ENCODE data around the gene GPC6. TPM values are rescaled to one million over a fixed set of nuclear protein-coding genes. Genes with fewer than 3 reads are reported as not detected.

The GPC6 gene
- total RNA-seq, 1 donor, result 77.8 TPM

DNA sequence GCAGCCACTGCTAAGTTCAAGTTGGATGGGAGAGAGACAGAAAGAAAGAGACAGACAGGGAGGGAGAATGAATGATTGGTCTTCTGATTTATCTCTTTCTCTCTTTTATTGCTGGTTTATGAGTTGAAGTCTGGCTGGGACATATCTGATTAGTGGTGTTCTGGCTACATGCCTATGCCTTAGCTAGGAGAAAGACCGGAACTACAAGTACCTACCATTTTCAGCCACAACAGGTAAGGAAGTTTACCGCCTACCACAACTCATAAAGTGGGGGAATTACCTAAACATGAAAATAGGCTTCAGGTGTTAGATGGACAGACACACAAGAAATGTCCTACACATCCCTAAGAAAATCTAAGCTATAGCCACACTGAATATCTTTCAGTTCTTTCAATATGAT lies 36.6 kb upstream of the GPC6 start:
- no peak for DNase-seq (ENCODE audit: insufficient read length, low spot score, missing footprints)
- H4K20me1 ChIP-seq (ENCODE audit: insufficient read depth, low read length), result no peaks in the 10 kb centered on the region
- H3K9me3 ChIP-seq (ENCODE audit: low read depth, low read length), result no peaks in the 10 kb centered on the region
- peaks cover 3% of the 10 kb centered on the region for H3K27me3 ChIP-seq (ENCODE audit: insufficient read depth, low read length)
- no peak overlapping the region for H3K4me2 ChIP-seq (ENCODE audit: insufficient read depth, low read length)
- no peaks in the 10 kb centered on the region for H3K79me2 ChIP-seq (ENCODE audit: insufficient read depth, low read length)
- no peaks in the 10 kb centered on the region for H3K4me1 ChIP-seq (ENCODE audit: insufficient read depth, low read length)
- no peak overlapping the region for H2AFZ ChIP-seq (ENCODE audit: low read length)
- TF ChIP-seq, protein P1, sequence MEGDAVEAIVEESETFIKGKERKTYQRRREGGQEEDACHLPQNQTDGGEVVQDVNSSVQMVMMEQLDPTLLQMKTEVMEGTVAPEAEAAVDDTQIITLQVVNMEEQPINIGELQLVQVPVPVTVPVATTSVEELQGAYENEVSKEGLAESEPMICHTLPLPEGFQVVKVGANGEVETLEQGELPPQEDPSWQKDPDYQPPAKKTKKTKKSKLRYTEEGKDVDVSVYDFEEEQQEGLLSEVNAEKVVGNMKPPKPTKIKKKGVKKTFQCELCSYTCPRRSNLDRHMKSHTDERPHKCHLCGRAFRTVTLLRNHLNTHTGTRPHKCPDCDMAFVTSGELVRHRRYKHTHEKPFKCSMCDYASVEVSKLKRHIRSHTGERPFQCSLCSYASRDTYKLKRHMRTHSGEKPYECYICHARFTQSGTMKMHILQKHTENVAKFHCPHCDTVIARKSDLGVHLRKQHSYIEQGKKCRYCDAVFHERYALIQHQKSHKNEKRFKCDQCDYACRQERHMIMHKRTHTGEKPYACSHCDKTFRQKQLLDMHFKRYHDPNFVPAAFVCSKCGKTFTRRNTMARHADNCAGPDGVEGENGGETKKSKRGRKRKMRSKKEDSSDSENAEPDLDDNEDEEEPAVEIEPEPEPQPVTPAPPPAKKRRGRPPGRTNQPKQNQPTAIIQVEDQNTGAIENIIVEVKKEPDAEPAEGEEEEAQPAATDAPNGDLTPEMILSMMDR (IDR thresholded peaks at IDR 0.05; ENCODE audit: extremely low read depth, low read depth, low read length), result no peak
- H3K27ac ChIP-seq (ENCODE audit: low read depth, low read length), result no peak overlapping the region
- H3K4me3 ChIP-seq (ENCODE audit: insufficient read depth, low read length), result no peak overlapping the region
- H3K36me3 ChIP-seq (ENCODE audit: insufficient read depth, low read length), result no peaks in the 10 kb centered on the region

GRCh38 chr13:93193682-93194081 lies 32.9 kb upstream of the GPC6 start:
- Histone ChIP-seq H3K27me3 (ENCODE audit: insufficient read depth, low read length) (no peaks in the 10 kb centered on the region), H4K20me1 (ENCODE audit: insufficient read depth, low read length) (no peaks in the 10 kb centered on the region), H3K4me1 (ENCODE audit: insufficient read depth, low read length) (no peaks in the 10 kb centered on the region), H3K4me2 (ENCODE audit: insufficient read depth, low read length) (no peak overlapping the region), H3K4me3 (ENCODE audit: insufficient read depth, low read length) (no peak overlapping the region), H3K36me3 (ENCODE audit: insufficient read depth, low read length) (no peaks in the 10 kb centered on the region), H3K9me3 (ENCODE audit: low read depth, low read length) (no peaks in the 10 kb centered on the region), H3K27ac (ENCODE audit: low read depth, low read length) (no peak overlapping the region), H2AFZ (ENCODE audit: low read length) (no peak overlapping the region), H3K79me2 (ENCODE audit: insufficient read depth, low read length) (no peaks in the 10 kb centered on the region)
- TF ChIP-seq, protein P1 (IDR thresholded peaks at IDR 0.05; ENCODE audit: extremely low read depth, low read depth, low read length), result no peak
- DNase-seq (ENCODE audit: insufficient read length, low spot score, missing footprints), result no peak

DNA sequence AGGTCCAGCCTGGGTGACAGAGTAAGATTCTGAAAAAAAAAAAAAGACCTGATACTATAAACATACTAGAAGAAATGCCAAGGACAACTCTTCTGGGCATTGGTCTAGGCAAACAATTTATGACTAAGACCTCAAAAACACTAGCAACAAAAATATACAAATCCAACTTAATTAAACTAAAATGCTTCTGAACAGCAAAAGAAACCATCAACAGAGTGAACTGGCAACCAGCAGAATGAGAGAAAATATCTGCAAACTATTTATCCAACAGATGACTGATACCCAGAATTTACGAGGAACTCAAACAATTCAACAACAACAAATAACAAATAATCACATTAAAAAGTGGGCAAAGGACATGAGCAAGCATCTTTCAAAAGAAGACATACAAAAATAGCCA lies 26.8 kb upstream of the GPC6 start:
- Histone ChIP-seq H3K4me3 (ENCODE audit: insufficient read depth, low read length) (no peak overlapping the region), H4K20me1 (ENCODE audit: insufficient read depth, low read length) (no peaks in the 10 kb centered on the region), H3K27ac (ENCODE audit: low read depth, low read length) (no peak overlapping the region), H3K36me3 (ENCODE audit: insufficient read depth, low read length) (no peaks in the 10 kb centered on the region), H3K4me1 (ENCODE audit: insufficient read depth, low read length) (no peaks in the 10 kb centered on the region), H3K27me3 (ENCODE audit: insufficient read depth, low read length) (no peaks in the 10 kb centered on the region), H2AFZ (ENCODE audit: low read length) (no peak overlapping the region), H3K79me2 (ENCODE audit: insufficient read depth, low read length) (no peaks in the 10 kb centered on the region), H3K9me3 (ENCODE audit: low read depth, low read length) (no peaks in the 10 kb centered on the region), H3K4me2 (ENCODE audit: insufficient read depth, low read length) (no peak overlapping the region)
- DNase-seq (ENCODE audit: insufficient read length, low spot score, missing footprints), result no peak
- TF ChIP-seq, protein P1 (IDR thresholded peaks at IDR 0.05; ENCODE audit: extremely low read depth, low read depth, low read length), result no peak

GRCh38 chr13:93200626-93201025 lies 26.0 kb upstream of the GPC6 start:
- H3K36me3 ChIP-seq (ENCODE audit: insufficient read depth, low read length), result no peaks in the 10 kb centered on the region
- H3K4me1 ChIP-seq (ENCODE audit: insufficient read depth, low read length), result no peaks in the 10 kb centered on the region
- H3K27me3 ChIP-seq (ENCODE audit: insufficient read depth, low read length), result no peaks in the 10 kb centered on the region
- no peak overlapping the region for H3K4me2 ChIP-seq (ENCODE audit: insufficient read depth, low read length)
- H3K4me3 ChIP-seq (ENCODE audit: insufficient read depth, low read length), result no peak overlapping the region
- TF ChIP-seq, protein P1 (IDR thresholded peaks at IDR 0.05; ENCODE audit: extremely low read depth, low read depth, low read length), result no peak
- H3K27ac ChIP-seq (ENCODE audit: low read depth, low read length), result no peak overlapping the region
- H2AFZ ChIP-seq (ENCODE audit: low read length), result no peak overlapping the region
- H3K79me2 ChIP-seq (ENCODE audit: insufficient read depth, low read length), result no peaks in the 10 kb centered on the region
- H4K20me1 ChIP-seq (ENCODE audit: insufficient read depth, low read length), result no peaks in the 10 kb centered on the region
- H3K9me3 ChIP-seq (ENCODE audit: low read depth, low read length), result no peaks in the 10 kb centered on the region
- DNase-seq (ENCODE audit: insufficient read length, low spot score, missing footprints), result no peak

Measured in osteoblast (primary cell).